Panc1 (cell line): ENCODE measurements around the gene TFDP2. TPM values are rescaled to one million over a fixed set of nuclear protein-coding genes. Genes with fewer than 3 reads are reported as not detected.

Experiments used
- ATAC-seq: fragments of 200-7000 bp; cut with Tn5 transposase; 2 replicates; pipeline ENCODE4 v1.9.1; 2020; ENCODE audit warnings: mild to moderate bottlenecking, moderate library complexity
- BruUV-seq: library from RNA; stranded (reverse); fragments of 400-500 nt; replicated peaks from 2 replicates; lab custom pipeline; 2021; lab: Mats Ljungman, UMichigan
- CTCF ChIA-PET: fragments of 300-600 bp; sonication (Branson Sonifier 250); formaldehyde crosslinking; loops from one replicate; lab custom pipeline; 2022; ENCODE audit warnings: antibody characterized with exemption; lab: Charles Lee
- POLR2A ChIA-PET: fragments of 300-600 bp; sonication (Branson Sonifier 250); formaldehyde crosslinking; loops from one replicate; lab custom pipeline; 2022; ENCODE audit warnings: antibody characterized with exemption; lab: Charles Lee
- DNase-seq: peaks from one replicate; pipeline ENCODE4 v3.0.0-alpha.2; 2010; ENCODE audit warnings: low read depth, low spot score
- H3K27ac ChIP-seq: 2 replicates; pipeline ENCODE4 v1.5.1; 2011; ENCODE audit warnings: mild to moderate bottlenecking, low read length, inconsistent platforms
- H3K27me3 ChIP-seq: fragments of 200-500 bp; sonication (Bioruptor generic); 2 replicates; pipeline ENCODE4 v1.6.0; 2014; ENCODE audit warnings: low read length, inconsistent platforms; ENCODE audit not compliant: control insufficient read depth, insufficient read depth
- H3K36me3 ChIP-seq: fragments of 200-500 bp; sonication (Bioruptor generic); 2 replicates; pipeline ENCODE4 v1.5.1; 2014; ENCODE audit warnings: inconsistent platforms, mild to moderate bottlenecking, low read length, moderate library complexity; ENCODE audit not compliant: control insufficient read depth, insufficient read depth
- H3K4me1 ChIP-seq: 2 replicates; pipeline ENCODE4 v1.5.1; 2011; ENCODE audit warnings: inconsistent platforms, mild to moderate bottlenecking, low read length, moderate library complexity; ENCODE audit not compliant: control insufficient read depth, insufficient read depth
- H3K4me3 ChIP-seq, 2 experiments: 2 replicates each; pipeline ENCODE4 v1.5.1; 2011 to 2012; ENCODE audit warnings: low read depth in 2 of 2, low read length in 2 of 2, mild to moderate bottlenecking in 2 of 2, inconsistent platforms in 1 of 2, moderate library complexity in 1 of 2
- H3K9me3 ChIP-seq: fragments of 200-500 bp; sonication (Bioruptor generic); 2 replicates; pipeline ENCODE4 v1.5.1; 2014; ENCODE audit warnings: low read depth, mild to moderate bottlenecking, inconsistent platforms, low read length, moderate library complexity; ENCODE audit not compliant: control insufficient read depth, insufficient read depth
- CTCF ChIP-seq: fragments of 450-650 bp; IDR thresholded peaks from 2 replicates; pipeline ENCODE4 v1.5.1; 2017; ENCODE audit warnings: mild to moderate bottlenecking
- POLR2AphosphoS5 ChIP-seq: IDR thresholded peaks from 2 replicates; pipeline ENCODE4 v1.6.1; 2012; ENCODE audit warnings: mild to moderate bottlenecking, low read depth, low read length, moderate library complexity
- REST ChIP-seq, 2 experiments: IDR thresholded peaks; 2 replicates each; pipeline ENCODE4 v1.6.1; 2011 to 2012; ENCODE audit warnings: low read depth in 2 of 2, control low read depth in 1 of 2, low read length in 1 of 2, mild to moderate bottlenecking in 1 of 2, moderate library complexity in 1 of 2; ENCODE audit not compliant: insufficient read depth in 1 of 2
- SIN3A ChIP-seq: IDR thresholded peaks from 2 replicates; pipeline ENCODE4 v1.6.1; 2012; ENCODE audit warnings: low read depth, mild to moderate bottlenecking, low read length, moderate library complexity, borderline replicate concordance; ENCODE audit not compliant: insufficient read depth
- TCF7L2 ChIP-seq: IDR thresholded peaks from 2 replicates; pipeline ENCODE4 v1.6.1; 2011; ENCODE audit warnings: mild to moderate bottlenecking, low read depth, low read length, inconsistent platforms
- in situ Hi-C: cut with HindIII; loops from 2 replicates; pipeline ENCODE4 v1.10.0; 2016; ENCODE audit warnings: low sequenced_read_pairs, low pct_unique_long_range_greater_than_20kb
- intact Hi-C: fragments of 100-400 bp; cut with micrococcal nuclease; formaldehyde crosslinking; loops from one replicate; pipeline ENCODE4 v1.10.0; 2022; ENCODE audit not compliant: unreplicated experiment
- total RNA-seq: library from RNA; stranded (reverse); gene quantifications from one replicate; pipeline ENCODE4 v1.2.1, GENCODE V29; 2021; ENCODE audit not compliant: unreplicated experiment

The TFDP2 gene
- total RNA-seq, 1 experiment from 2014 or later, result 66.3 TPM

GRCh38 chr3:142098964-142099363 is 50.4 kb downstream of the TFDP2 start:
- H3K27me3 ChIP-seq, result no peaks in the 10 kb centered on the region
- POLR2A ChIA-PET, result no interaction called here
- CTCF ChIA-PET, result no interaction called here
- H3K4me3 ChIP-seq, result no peak overlapping the region
- in situ Hi-C loops (no loop called here), intact Hi-C loops (no loop called here)
- no peak for DNase-seq
- no peak for ATAC-seq
- no peak overlapping the region for H3K27ac ChIP-seq
- TF ChIP-seq CTCF (no peak), POLR2AphosphoS5 (no peak), TCF7L2 (no peak), SIN3A (no peak), REST (IDR thresholded peaks at IDR 0.05; ENCODE audit: insufficient read depth in 1 of 2, low read depth in 2 of 2, low read length in 1 of 2) (no peak)
- H3K4me1 ChIP-seq, result no peaks in the 10 kb centered on the region
- no peaks in the 10 kb centered on the region for H3K36me3 ChIP-seq
- BruUV-seq, result no TSS peak
- H3K9me3 ChIP-seq, result no peaks in the 10 kb centered on the region

- Histone ChIP-seq H3K9me3 (no peaks in the 10 kb centered on the region), H3K27me3 (no peaks in the 10 kb centered on the region), H3K27ac (no peak overlapping the region), H3K4me1 (no peaks in the 10 kb centered on the region), H3K36me3 (no peaks in the 10 kb centered on the region), H3K4me3 (no peak overlapping the region)
- intact Hi-C loops (no loop called here), in situ Hi-C loops (no loop called here)
- no peak for ATAC-seq
- no peak for DNase-seq
- TF ChIP-seq POLR2AphosphoS5, result no peak
- TF ChIP-seq SIN3A, result no peak
- no peak for TF ChIP-seq REST (IDR thresholded peaks at IDR 0.05; ENCODE audit: insufficient read depth in 1 of 2, low read depth in 2 of 2, low read length in 1 of 2)
- CTCF ChIA-PET, result no interaction called here
- no TSS peak for BruUV-seq
- POLR2A ChIA-PET, result no interaction called here
These were observed 52.1 kb downstream of the TFDP2 start for GRCh38 chr3:142097099-142097843.
